ENCODE measurements around the gene GMFB. TPM values are rescaled to one million over a fixed set of nuclear protein-coding genes. Genes with fewer than 3 reads are reported as not detected.

GMFB gene
- total and polyA plus RNA-seq, 2 experiments from 2014 or later, result 76.8 to 110 TPM

- no peak overlapping the region for H3K9ac ChIP-seq
- H3F3A ChIP-seq (ENCODE audit: insufficient read depth), result no peaks in the 10 kb centered on the region
- in situ Hi-C loops (cut with MboI), result no loop called here
- H3K27me3 ChIP-seq (replicated peaks; ENCODE audit: insufficient read depth), result no peaks in the 10 kb centered on the region
- 0 out of 2 replicates have a peak, but pooled peaks cover 4% of the 10 kb centered on the region for H3K4me1 ChIP-seq (ENCODE audit: insufficient read depth)
- H3K27ac ChIP-seq, result no peak overlapping the region
- no peak for DNase-seq
- no peak overlapping the region for H2AFZ ChIP-seq
- H3K4me3 ChIP-seq, result no peak overlapping the region
- WGBS, 2 experiments (ENCODE audit: low coverage in 1 of 2, low lambda C conversion rate in 2 of 2, missing lambda C conversion rate in 2 of 2), result 84 to 86% methylated on average over 3 of the region's 3 CpGs
- TF ChIP-seq EZH2phosphoT487 (IDR thresholded peaks at IDR 0.05; ENCODE audit: insufficient read depth, low read depth) (no peak), EZH2 (IDR thresholded peaks at IDR 0.05; ENCODE audit: insufficient read depth, poor library complexity, severe bottlenecking) (no peak)
- no peaks in the 10 kb centered on the region for H3K9me2 ChIP-seq (ENCODE audit: insufficient read depth)
- no peaks in the 10 kb centered on the region for H3K79me2 ChIP-seq (ENCODE audit: insufficient read depth)
- no peaks in the 10 kb centered on the region for H3K9me3 ChIP-seq (ENCODE audit: low read depth)
- no peaks in the 10 kb centered on the region for H3K36me3 ChIP-seq (ENCODE audit: low read depth)
- no peak overlapping the region for H3K4me2 ChIP-seq (ENCODE audit: unreplicated experiment)
- no peaks in the 10 kb centered on the region for H4K20me1 ChIP-seq (ENCODE audit: insufficient read depth)
These were observed 12.7 kb upstream of the GMFB start for GRCh38 chr14:54501480-54501879.

GRCh38 chr14:54500744-54501143 is 12.0 kb upstream of the GMFB start:
- H3K9ac ChIP-seq, result no peak overlapping the region
- in situ Hi-C loops (cut with MboI), result no loop called here
- no peaks in the 10 kb centered on the region for H3F3A ChIP-seq (ENCODE audit: insufficient read depth)
- H3K9me3 ChIP-seq (ENCODE audit: low read depth), result no peaks in the 10 kb centered on the region
- H3K4me2 ChIP-seq (ENCODE audit: unreplicated experiment), result no peak overlapping the region
- no peak overlapping the region for H3K27ac ChIP-seq
- no peaks in the 10 kb centered on the region for H3K79me2 ChIP-seq (ENCODE audit: insufficient read depth)
- H2AFZ ChIP-seq, result no peak overlapping the region
- no peaks in the 10 kb centered on the region for H3K9me2 ChIP-seq (ENCODE audit: insufficient read depth)
- 0 out of 2 replicates have a peak, but pooled peaks cover 4% of the 10 kb centered on the region for H3K4me1 ChIP-seq (ENCODE audit: insufficient read depth)
- no peak for TF ChIP-seq EZH2 (IDR thresholded peaks at IDR 0.05; ENCODE audit: insufficient read depth, poor library complexity, severe bottlenecking)
- DNase-seq, result no peak
- no peaks in the 10 kb centered on the region for H3K36me3 ChIP-seq (ENCODE audit: low read depth)
- no peak overlapping the region for H3K4me3 ChIP-seq
- no peaks in the 10 kb centered on the region for H4K20me1 ChIP-seq (ENCODE audit: insufficient read depth)
- no peaks in the 10 kb centered on the region for H3K27me3 ChIP-seq (replicated peaks; ENCODE audit: insufficient read depth)
- 84 to 86% methylated on average over 3 of the region's 3 CpGs for WGBS, 2 experiments (ENCODE audit: low coverage in 1 of 2, low lambda C conversion rate in 2 of 2, missing lambda C conversion rate in 2 of 2)

- H3K27me3 ChIP-seq (replicated peaks; ENCODE audit: insufficient read depth), result no peaks in the 10 kb centered on the region
- no peak for TF ChIP-seq EZH2 (IDR thresholded peaks at IDR 0.05; ENCODE audit: insufficient read depth, poor library complexity, severe bottlenecking)
- no peaks in the 10 kb centered on the region for H3K36me3 ChIP-seq (ENCODE audit: low read depth)
- WGBS, 2 experiments (ENCODE audit: low coverage in 1 of 2, low lambda C conversion rate in 2 of 2, missing lambda C conversion rate in 2 of 2), result 62 to 68% methylated on average over 7 of the region's 7 CpGs
- no peak overlapping the region for H2AFZ ChIP-seq
- H3K79me2 ChIP-seq (ENCODE audit: insufficient read depth), result no peaks in the 10 kb centered on the region
- no peaks in the 10 kb centered on the region for H3K9me3 ChIP-seq (ENCODE audit: low read depth)
- no peak overlapping the region for H3K4me3 ChIP-seq
- 0 out of 2 replicates have a peak, but pooled peaks cover under 1% of the 10 kb centered on the region for H3K4me1 ChIP-seq (ENCODE audit: insufficient read depth)
- H3K27ac ChIP-seq, result no peak overlapping the region
- H3K9me2 ChIP-seq (ENCODE audit: insufficient read depth), result no peaks in the 10 kb centered on the region
- H3K4me2 ChIP-seq (ENCODE audit: unreplicated experiment), result no peak overlapping the region
- no peak overlapping the region for H3K9ac ChIP-seq
- H3F3A ChIP-seq (ENCODE audit: insufficient read depth), result no peaks in the 10 kb centered on the region
- in situ Hi-C loops (cut with MboI), result no loop called here
- no peak for DNase-seq
- no peaks in the 10 kb centered on the region for H4K20me1 ChIP-seq (ENCODE audit: insufficient read depth)
These were observed 9.8 kb upstream of the GMFB start for GRCh38 chr14:54498579-54498978.

GRCh38 chr14:54498095-54498531 is 9.3 kb upstream of the GMFB start:
- no peak for TF ChIP-seq EZH2phosphoT487 (IDR thresholded peaks at IDR 0.05; ENCODE audit: insufficient read depth, low read depth)
- TF ChIP-seq EZH2 (IDR thresholded peaks at IDR 0.05; ENCODE audit: insufficient read depth, poor library complexity, severe bottlenecking), result no peak
- no peaks in the 10 kb centered on the region for H4K20me1 ChIP-seq (ENCODE audit: insufficient read depth)
- no peak overlapping the region for H3K4me3 ChIP-seq
- DNase-seq, result no peak
- no peaks in the 10 kb centered on the region for H3K9me2 ChIP-seq (ENCODE audit: insufficient read depth)
- in situ Hi-C loops (cut with MboI), result no loop called here
- no peak overlapping the region for H3K4me2 ChIP-seq (ENCODE audit: unreplicated experiment)
- H3K79me2 ChIP-seq (ENCODE audit: insufficient read depth), result no peaks in the 10 kb centered on the region
- no peaks in the 10 kb centered on the region for H3F3A ChIP-seq (ENCODE audit: insufficient read depth)
- H3K27me3 ChIP-seq (replicated peaks; ENCODE audit: insufficient read depth), result no peaks in the 10 kb centered on the region
- H3K9ac ChIP-seq, result no peak overlapping the region
- no peaks in the 10 kb centered on the region for H3K9me3 ChIP-seq (ENCODE audit: low read depth)
- WGBS, 2 experiments (ENCODE audit: low coverage in 1 of 2, low lambda C conversion rate in 2 of 2, missing lambda C conversion rate in 2 of 2), result 69 to 72% methylated on average over 5 of the region's 5 CpGs
- no peak overlapping the region for H3K27ac ChIP-seq
- no peaks in the 10 kb centered on the region for H3K4me1 ChIP-seq (ENCODE audit: insufficient read depth)
- no peak overlapping the region for H2AFZ ChIP-seq
- H3K36me3 ChIP-seq (ENCODE audit: low read depth), result no peaks in the 10 kb centered on the region

GRCh38 chr14:54497224-54497623 is 8.4 kb upstream of the GMFB start:
- H3K79me2 ChIP-seq (ENCODE audit: insufficient read depth), result no peaks in the 10 kb centered on the region
- no peaks in the 10 kb centered on the region for H3K36me3 ChIP-seq (ENCODE audit: low read depth)
- no peak overlapping the region for H2AFZ ChIP-seq
- no peaks in the 10 kb centered on the region for H4K20me1 ChIP-seq (ENCODE audit: insufficient read depth)
- DNase-seq, result no peak
- H3K9me3 ChIP-seq (ENCODE audit: low read depth), result no peaks in the 10 kb centered on the region
- WGBS, 2 experiments (ENCODE audit: low coverage in 1 of 2, low lambda C conversion rate in 2 of 2, missing lambda C conversion rate in 2 of 2), result 49 to 57% methylated on average over 2 of the region's 2 CpGs
- H3K9ac ChIP-seq, result no peak overlapping the region
- no peak overlapping the region for H3K27ac ChIP-seq
- no peaks in the 10 kb centered on the region for H3K27me3 ChIP-seq (replicated peaks; ENCODE audit: insufficient read depth)
- H3K4me3 ChIP-seq, result no peak overlapping the region
- no peaks in the 10 kb centered on the region for H3K9me2 ChIP-seq (ENCODE audit: insufficient read depth)
- H3K4me1 ChIP-seq (ENCODE audit: insufficient read depth), result no peaks in the 10 kb centered on the region
- H3F3A ChIP-seq (ENCODE audit: insufficient read depth), result no peaks in the 10 kb centered on the region
- TF ChIP-seq EZH2phosphoT487 (IDR thresholded peaks at IDR 0.05; ENCODE audit: insufficient read depth, low read depth), result no peak
- TF ChIP-seq EZH2 (IDR thresholded peaks at IDR 0.05; ENCODE audit: insufficient read depth, poor library complexity, severe bottlenecking), result no peak
- H3K4me2 ChIP-seq (ENCODE audit: unreplicated experiment), result no peak overlapping the region
- in situ Hi-C loops (cut with MboI), result no loop called here
